ACHN (cell line): ENCODE data around the gene ACBD3.

Source experiments
- DNase-seq: peaks from one replicate; pipeline ENCODE4 v3.0.0-alpha.2; 2015
- in situ Hi-C: cut with HindIII; loops from 2 replicates; pipeline ENCODE4 v1.10.0; 2017; ENCODE audit warnings: low sequenced_read_pairs, low pct_ligation_motif_present, low pct_unique_long_range_greater_than_20kb

The ACBD3 gene

DNA sequence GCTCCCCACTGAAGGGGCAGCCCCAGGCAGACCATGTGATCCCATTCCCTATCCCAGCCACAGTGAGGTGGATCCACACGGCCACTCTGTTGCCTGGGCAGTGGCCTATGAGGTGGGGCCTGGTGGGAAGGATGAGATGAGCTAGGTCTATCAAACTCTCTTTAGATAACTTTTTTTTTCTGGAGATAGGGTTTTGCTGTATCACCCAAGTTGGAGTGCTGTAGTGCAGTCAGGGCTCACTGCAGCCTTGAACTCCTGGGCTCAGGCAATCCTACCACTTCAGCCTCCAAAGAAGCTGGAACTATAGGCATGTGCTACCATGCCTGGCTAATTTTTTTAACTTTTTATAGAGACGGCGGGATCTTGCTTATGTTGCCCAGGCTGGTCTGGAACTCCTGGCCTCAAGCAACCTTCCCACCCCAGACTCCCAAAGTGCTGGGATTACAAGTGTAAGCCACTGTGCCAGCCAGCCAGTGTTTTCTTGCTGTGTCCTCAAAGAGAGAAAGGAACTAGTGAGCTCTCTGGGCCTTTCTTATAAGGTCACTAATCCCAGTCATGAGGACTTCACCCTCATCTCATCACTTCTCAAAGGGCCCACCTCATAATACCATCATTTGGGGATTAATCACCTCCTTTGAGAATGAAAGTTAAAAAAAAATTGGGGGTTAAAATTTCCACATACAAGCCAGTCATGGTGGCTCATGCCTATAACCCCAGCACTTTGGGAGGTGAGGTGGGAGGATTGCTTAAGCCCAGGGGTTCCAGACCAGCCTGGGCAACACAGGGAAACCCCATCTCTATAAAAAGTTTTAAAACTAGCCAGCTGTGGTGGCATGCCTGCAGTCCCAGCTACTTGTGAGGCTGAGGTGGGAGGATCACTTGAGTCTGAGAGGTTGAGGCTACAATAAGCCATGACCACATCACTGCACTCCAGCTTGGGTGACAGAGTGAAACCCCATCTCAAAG is 87.4 kb downstream of the ACBD3 start:
- in situ Hi-C loops = no loop called here
- DNase-seq = no peak

DNA sequence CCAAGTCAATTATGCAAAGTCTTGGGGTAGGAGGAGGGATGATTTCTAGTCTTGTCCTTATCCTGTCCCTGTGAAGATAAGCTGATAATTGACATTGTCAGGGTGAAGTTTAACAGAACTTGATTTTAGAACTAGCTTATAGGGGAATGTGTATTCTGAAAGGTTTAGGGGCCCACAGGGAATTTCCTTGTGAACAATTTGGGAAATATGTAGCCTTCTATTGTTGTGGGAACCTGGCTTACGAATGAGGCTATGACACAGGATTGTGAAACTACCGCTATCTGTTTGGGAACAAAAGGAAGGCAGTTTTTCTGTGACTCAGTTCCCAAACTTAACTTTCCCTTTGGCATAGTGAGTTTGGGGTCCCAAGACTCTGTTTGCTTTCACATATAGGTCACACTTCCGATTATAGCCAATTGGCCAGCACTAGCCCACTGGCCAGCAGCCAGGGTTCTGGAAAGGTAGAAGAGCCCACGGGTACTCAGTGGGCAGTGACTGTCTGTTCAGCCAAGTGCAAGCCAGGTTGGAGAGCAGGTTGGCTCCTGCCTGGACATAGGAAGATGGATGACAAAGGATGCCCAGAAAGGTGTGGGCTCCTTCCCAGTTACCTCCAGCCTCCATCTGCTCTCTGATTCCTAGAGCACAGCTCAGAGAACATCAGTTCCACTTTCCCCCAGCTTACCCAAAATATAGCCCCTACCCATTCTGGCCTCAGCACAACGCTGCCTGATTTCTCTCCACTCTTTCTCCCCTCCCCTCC is 88.5 kb downstream of the ACBD3 start:
- in situ Hi-C loops = no loop called here
- no peak for DNase-seq

DNA sequence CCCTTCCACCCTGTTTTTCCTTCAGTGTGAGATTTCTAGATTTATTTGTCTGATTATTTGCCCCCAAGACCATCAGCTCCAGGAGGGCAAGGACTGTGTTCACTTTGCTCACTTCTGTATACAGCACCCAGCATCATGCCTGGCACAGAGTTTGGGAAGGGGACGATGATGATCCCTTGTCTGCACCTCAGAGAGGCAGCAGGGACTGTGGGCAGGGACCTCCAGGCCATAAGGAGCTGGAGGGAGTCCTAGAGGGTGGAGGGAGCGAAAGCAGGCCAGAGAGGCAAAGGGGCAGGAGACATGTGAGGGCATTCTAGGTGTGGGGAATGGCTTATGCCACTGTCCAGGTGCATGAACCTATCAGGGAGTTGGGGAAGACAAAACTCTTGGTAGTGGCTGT is 91.3 kb downstream of the ACBD3 start:
- in situ Hi-C loops = no loop called here
- DNase-seq = no peak
